ENCODE results near the gene CMTR1. TPM values are rescaled to one million over a fixed set of nuclear protein-coding genes. Genes with fewer than 3 reads are reported as not detected.
A peak's percentile ranks its signal among the peaks of the same experiment; 100 is the strongest.

CMTR1 gene
- total and polyA plus RNA-seq, 7 experiments from 2014 or later: 21.1 to 89.4 (median 70.3) TPM

- Histone ChIP-seq H3K27me3 (ENCODE audit: control insufficient read depth in 2 of 2, insufficient read depth in 2 of 2, low read length in 2 of 2) (no peaks in the 10 kb centered on the region), H3K27ac (ENCODE audit: low read depth, low read length) (peak overlapping the region; percentile 91), H3K4me3 (ENCODE audit: low read length) (peak overlapping the region; percentile 9), H3K9me3 (ENCODE audit: control insufficient read depth in 2 of 3, low read length in 3 of 3) (no peaks in the 10 kb centered on the region), H3K4me1 (ENCODE audit: control insufficient read depth in 2 of 2, insufficient read depth in 2 of 2, low read length in 2 of 2) (peaks cover 80 to 81% of the 10 kb centered on the region in 2 donors), H3K36me3 (ENCODE audit: control insufficient read depth in 2 of 3, insufficient read depth in 3 of 3, low read length in 3 of 3) (no peaks in the 10 kb centered on the region)
- H3K27me3 Mint-ChIP-seq: no peaks in the 10 kb centered on the region
- peaks cover 0 to 5% (median 0%) of the 10 kb centered on the region in 5 donors for H3K36me3 Mint-ChIP-seq
- H3K27ac Mint-ChIP-seq: peak overlapping the region; percentile 94 to 99 (median 97)
- ChIA-PET CTCF (interaction anchor here (0.6 to 8.1 kb wide), 6 partner anchors 9 to 203 kb away, joined by 4 to 54 read pairs (median 4); no protein-coding TSS in a partner anchor), POLR2A (interaction anchor here (0.9 to 16.9 kb wide), 9 partner anchors 10 to 628 kb away, joined by 3 to 376 read pairs (median 4); partner anchors contain the start of gene PPIL1)
- DNase-seq: peak in 1 of 9 donors; percentile 28
- intact Hi-C loops (cut with micrococcal nuclease): loop anchor here (5.0 kb wide), 5 partner anchors 34 to 336 kb away; partner anchors contain the start of genes MDGA1 (in 2 of the 2), CMTR1 (in 1 of the 2) and ZFAND3 (in 1 of the 2)
- H3K9me3 Mint-ChIP-seq: peaks cover 0 to 2% (median 0%) of the 10 kb centered on the region in 11 donors
- peak overlapping the region; percentile 66 to 85 (median 72) for H3K4me3 Mint-ChIP-seq
- no peak for ATAC-seq
- peaks cover 50 to 98% (median 88%) of the 10 kb centered on the region in 7 donors for H3K4me1 Mint-ChIP-seq
Observed at GRCh38 chr6:37503309-37503965, 70.4 kb downstream of the CMTR1 start.

DNA sequence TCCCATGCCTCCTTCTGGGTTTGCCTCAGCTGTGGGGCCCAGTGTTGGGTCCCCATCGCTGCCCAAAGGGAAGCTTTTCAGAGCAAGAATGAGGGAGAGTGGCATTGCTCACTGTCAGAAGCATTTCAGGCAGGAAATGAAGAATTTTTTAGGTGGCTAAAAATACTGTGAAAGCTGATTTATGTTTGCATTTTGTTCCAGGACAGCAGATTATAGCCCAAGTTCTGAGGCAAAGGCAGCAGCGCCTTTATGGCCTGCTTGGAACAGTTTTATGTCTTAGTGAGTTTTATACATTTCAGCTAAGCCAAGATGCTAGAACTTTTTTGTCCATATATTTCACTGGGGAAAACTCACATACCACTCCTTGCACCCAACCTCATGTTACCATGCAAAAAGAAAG, 71.0 kb downstream of the CMTR1 start:
- CTCF ChIA-PET: interaction anchor here (1.1 to 8.1 kb wide), 5 partner anchors 8 to 21 kb away, joined by 4 to 54 read pairs (median 5); no protein-coding TSS in a partner anchor
- Mint-ChIP-seq H3K9me3 (peaks cover 0 to 2% (median 0%) of the 10 kb centered on the region in 11 donors), H3K36me3 (peaks cover 0 to 7% (median 0%) of the 10 kb centered on the region in 5 donors), H3K4me3 (peak overlapping the region in 9 of 10 donors; percentile 49 to 85 (median 71)), H3K4me1 (peaks cover 48 to 98% (median 88%) of the 10 kb centered on the region in 7 donors), H3K27ac (peak overlapping the region in 8 of 9 donors; percentile 94 to 99 (median 97)), H3K27me3 (no peaks in the 10 kb centered on the region)
- H3K9me3 ChIP-seq (ENCODE audit: control insufficient read depth in 2 of 3, low read length in 3 of 3): no peaks in the 10 kb centered on the region
- H3K4me1 ChIP-seq (ENCODE audit: control insufficient read depth in 2 of 2, insufficient read depth in 2 of 2, low read length in 2 of 2): peaks cover 82 to 83% of the 10 kb centered on the region in 2 donors
- ATAC-seq (no peak), DNase-seq (no peak)
- POLR2A ChIA-PET: interaction anchor here (1.0 to 16.9 kb wide), 8 partner anchors 10 to 629 kb away, joined by 3 to 376 read pairs (median 3); partner anchors contain the start of gene PPIL1
- no peaks in the 10 kb centered on the region for H3K27me3 ChIP-seq (ENCODE audit: control insufficient read depth in 2 of 2, insufficient read depth in 2 of 2, low read length in 2 of 2)
- peak overlapping the region; percentile 0 for H3K4me3 ChIP-seq (ENCODE audit: low read length)
- peak overlapping the region; percentile 91 for H3K27ac ChIP-seq (ENCODE audit: low read depth, low read length)
- intact Hi-C loops (cut with micrococcal nuclease): loop anchor here (5.0 kb wide), 5 partner anchors 33 to 337 kb away; partner anchors contain the start of genes MDGA1 (in 2 of the 2), CMTR1 (in 1 of the 2) and ZFAND3 (in 1 of the 2)
- no peaks in the 10 kb centered on the region for H3K36me3 ChIP-seq (ENCODE audit: control insufficient read depth in 2 of 3, insufficient read depth in 3 of 3, low read length in 3 of 3)

- H3K27me3 Mint-ChIP-seq: no peaks in the 10 kb centered on the region
- H3K36me3 Mint-ChIP-seq: peaks cover 0 to 5% (median 0%) of the 10 kb centered on the region in 5 donors
- no peak for DNase-seq
- no peak overlapping the region for H3K4me3 Mint-ChIP-seq
- Histone ChIP-seq H3K27me3 (ENCODE audit: control insufficient read depth in 2 of 2, insufficient read depth in 2 of 2, low read length in 2 of 2) (no peaks in the 10 kb centered on the region), H3K27ac (ENCODE audit: low read depth, low read length) (no peak overlapping the region), H3K4me1 (ENCODE audit: control insufficient read depth in 2 of 2, insufficient read depth in 2 of 2, low read length in 2 of 2) (peaks cover 63 to 72% of the 10 kb centered on the region in 2 donors), H3K9me3 (ENCODE audit: control insufficient read depth in 2 of 3, low read length in 3 of 3) (no peaks in the 10 kb centered on the region), H3K4me3 (ENCODE audit: low read length) (no peak overlapping the region), H3K36me3 (ENCODE audit: control insufficient read depth in 2 of 3, insufficient read depth in 3 of 3, low read length in 3 of 3) (no peaks in the 10 kb centered on the region)
- peak overlapping the region in 7 of 9 donors; percentile 71 to 99 (median 97) for H3K27ac Mint-ChIP-seq
- peaks cover 37 to 97% (median 88%) of the 10 kb centered on the region in 7 donors for H3K4me1 Mint-ChIP-seq
- no peak for ATAC-seq
- POLR2A ChIA-PET: interaction anchor here (0.7 to 16.9 kb wide), 4 partner anchors 7 to 192 kb away, joined by 3 to 376 read pairs (median 3); no protein-coding TSS in a partner anchor
- CTCF ChIA-PET: interaction anchor here (8.1 kb wide), 1 partner anchor 11 kb away, joined by 54 read pairs; no protein-coding TSS in a partner anchor
- intact Hi-C loops (cut with micrococcal nuclease): no loop called here
- peaks cover 0 to 4% (median 0%) of the 10 kb centered on the region in 11 donors for H3K9me3 Mint-ChIP-seq
Observed at GRCh38 chr6:37506479-37506878, 73.5 kb downstream of the CMTR1 start.

- H3K4me1 ChIP-seq (ENCODE audit: control insufficient read depth in 2 of 2, insufficient read depth in 2 of 2, low read length in 2 of 2): peaks cover 61 to 71% of the 10 kb centered on the region in 2 donors
- Mint-ChIP-seq H3K27me3 (no peaks in the 10 kb centered on the region), H3K4me3 (peak overlapping the region in 4 of 10 donors; percentile 10 to 53 (median 26)), H3K9me3 (peaks cover 0 to 4% (median 0%) of the 10 kb centered on the region in 11 donors), H3K27ac (peak overlapping the region; percentile 15 to 97 (median 87)), H3K36me3 (peaks cover 0 to 5% (median 0%) of the 10 kb centered on the region in 5 donors), H3K4me1 (peaks cover 34 to 97% (median 87%) of the 10 kb centered on the region in 7 donors)
- ChIA-PET CTCF (interaction anchor here (1.7 to 8.1 kb wide), 2 partner anchors 10 to 12 kb away, joined by 5 to 54 read pairs; no protein-coding TSS in a partner anchor), POLR2A (interaction anchor here (1.0 to 16.9 kb wide), 2 partner anchors 7 to 18 kb away, joined by 3 to 376 read pairs; no protein-coding TSS in a partner anchor)
- H3K36me3 ChIP-seq (ENCODE audit: control insufficient read depth in 2 of 3, insufficient read depth in 3 of 3, low read length in 3 of 3): no peaks in the 10 kb centered on the region
- intact Hi-C loops (cut with micrococcal nuclease): no loop called here
- no peaks in the 10 kb centered on the region for H3K27me3 ChIP-seq (ENCODE audit: control insufficient read depth in 2 of 2, insufficient read depth in 2 of 2, low read length in 2 of 2)
- H3K4me3 ChIP-seq (ENCODE audit: low read length): no peak overlapping the region
- no peaks in the 10 kb centered on the region for H3K9me3 ChIP-seq (ENCODE audit: control insufficient read depth in 2 of 3, low read length in 3 of 3)
- ATAC-seq (no peak), DNase-seq (no peak)
- H3K27ac ChIP-seq (ENCODE audit: low read depth, low read length): no peak overlapping the region
Observed at GRCh38 chr6:37507077-37507476, 74.1 kb downstream of the CMTR1 start.

- ATAC-seq (peak; percentile 50), DNase-seq (peak in 6 of 9 donors; percentile 39 to 55 (median 48))
- ChIA-PET POLR2A (interaction anchor here (0.7 to 16.9 kb wide), 5 partner anchors 6 to 77 kb away, joined by 3 to 376 read pairs (median 4); partner anchors contain the start of gene CCDC167), CTCF (interaction anchor here (0.6 to 1.7 kb wide), 4 partner anchors 13 to 58 kb away, joined by 3 to 6 read pairs (median 4); no protein-coding TSS in a partner anchor)
- Histone ChIP-seq H3K9me3 (ENCODE audit: control insufficient read depth in 2 of 3, low read length in 3 of 3) (no peaks in the 10 kb centered on the region), H3K4me3 (ENCODE audit: low read length) (no peak overlapping the region), H3K27me3 (ENCODE audit: control insufficient read depth in 2 of 2, insufficient read depth in 2 of 2, low read length in 2 of 2) (no peaks in the 10 kb centered on the region), H3K4me1 (ENCODE audit: control insufficient read depth in 2 of 2, insufficient read depth in 2 of 2, low read length in 2 of 2) (peaks cover 61 to 71% of the 10 kb centered on the region in 2 donors), H3K27ac (ENCODE audit: low read depth, low read length) (peak overlapping the region; percentile 16), H3K36me3 (ENCODE audit: control insufficient read depth in 2 of 3, insufficient read depth in 3 of 3, low read length in 3 of 3) (no peaks in the 10 kb centered on the region)
- no peaks in the 10 kb centered on the region for H3K27me3 Mint-ChIP-seq
- peak overlapping the region; percentile 53 to 97 (median 82) for H3K27ac Mint-ChIP-seq
- peaks cover 0 to 5% (median 0%) of the 10 kb centered on the region in 5 donors for H3K36me3 Mint-ChIP-seq
- H3K9me3 Mint-ChIP-seq: peaks cover 0 to 4% (median 0%) of the 10 kb centered on the region in 11 donors
- intact Hi-C loops (cut with micrococcal nuclease): loop anchor here in 1 of 2 donors (1.0 kb wide), 1 partner anchor 8 kb away; no protein-coding TSS in a partner anchor
- peak overlapping the region in 9 of 10 donors; percentile 13 to 70 (median 50) for H3K4me3 Mint-ChIP-seq
- peaks cover 26 to 97% (median 87%) of the 10 kb centered on the region in 7 donors for H3K4me1 Mint-ChIP-seq
Observed at GRCh38 chr6:37507690-37508421, 74.8 kb downstream of the CMTR1 start.
